Kidney (tissue), 14 donors: ENCODE results near the gene CPLX3. TPM values are rescaled to one million over a fixed set of nuclear protein-coding genes. Genes with fewer than 3 reads are reported as not detected.

Experiments
- DNase-seq, 5 donors: peaks; one replicate each; pipeline ENCODE4 v3.0.0-alpha.2; 2013 to 2020
- FAIRE-seq: peaks from 2 replicates; lab custom pipeline; 2012; peaks lifted over from hg19 to GRCh38; lab: Jason Lieb, UNC
- H3K27ac ChIP-seq, 2 donors: one replicate each; pipeline ENCODE4 v1.7.0; 2013; ENCODE audit warnings: low read depth in 2 of 2, low read length in 2 of 2, inconsistent platforms in 1 of 2
- H3K27me3 ChIP-seq: one replicate; pipeline ENCODE4 v1.7.1; 2013; ENCODE audit warnings: low read length, inconsistent platforms; ENCODE audit not compliant: control insufficient read depth, insufficient read depth
- H3K36me3 ChIP-seq, 3 donors: one replicate each; pipeline versions ENCODE4 v1.7.0 to v1.7.1; 2013; ENCODE audit warnings: low read length in 3 of 3, control low read depth in 1 of 3, inconsistent platforms in 1 of 3; ENCODE audit not compliant: insufficient read depth in 3 of 3, control insufficient read depth in 2 of 3
- H3K4me1 ChIP-seq, 3 donors: one replicate each; pipeline versions ENCODE4 v1.7.0 to v1.7.1; 2013; ENCODE audit warnings: low read length in 3 of 3, inconsistent platforms in 1 of 3, low read depth in 1 of 3; ENCODE audit not compliant: control insufficient read depth in 2 of 3, insufficient read depth in 2 of 3
- H3K4me3 ChIP-seq, 3 donors: one replicate each; pipeline versions ENCODE4 v1.7.0 to v1.8.1; 2013; ENCODE audit warnings: low read length in 3 of 3, control low read depth in 1 of 3, inconsistent platforms in 1 of 3
- H3K9ac ChIP-seq, 3 donors: one replicate each; pipeline versions ENCODE4 v1.7.0 to v1.7.1; 2013; ENCODE audit warnings: low read length in 3 of 3, control low read depth in 1 of 3, inconsistent platforms in 1 of 3
- H3K9me3 ChIP-seq, 3 donors: one replicate each; pipeline versions ENCODE4 v1.7.0 to v1.7.1; 2013; ENCODE audit warnings: low read length in 3 of 3, control low read depth in 1 of 3, inconsistent platforms in 1 of 3; ENCODE audit not compliant: control insufficient read depth in 2 of 3, insufficient read depth in 1 of 3
- intact Hi-C: fragments of 100-400 bp; cut with DNase I; formaldehyde crosslinking; loops from one replicate; pipeline ENCODE4 v1.11.1; 2022
- polyA plus RNA-seq: library from polyadenylated mRNA; stranded (reverse); fragments of 350-450 nt; fragmentation: Illumina TruSeq; extraction: RNeasy Lipid Tissue Mini Kit (QIAGEN cat#74804); gene quantifications from one replicate; pipeline ENCODE4 v1.2.3, GENCODE V29; 2014; ENCODE audit warnings: low read depth, low replicate concordance; ENCODE audit not compliant: insufficient read depth
- total RNA-seq: library from RNA; stranded (reverse); fragmentation: NEBNext Ultra II Directional; extraction: Animal tissue kit (Norgen Biotek cat#: 25700); gene quantifications from one replicate; pipeline ENCODE4 v1.2.1, GENCODE V29; 2021
- TF ChIP-seq, protein P1 (sequence below): IDR thresholded peaks from 3 replicates; pipeline ENCODE4 v1.5.1; 2012; ENCODE audit warnings: mild to moderate bottlenecking, moderate library complexity, borderline replicate concordance; ENCODE audit not compliant: insufficient read depth; ENCODE audit errors: extremely low read depth
- donor health status: control.
- donor health status: control.
- donor health status: control.
- donor health status: control.
- donor health status: control.
- donor health status: DM: yes; HTN: yes; CAD: no.
- donor health status: Normal renal cell carcinoma (clear cell type).

CPLX3 gene
- total and polyA plus RNA-seq, 2 donors from 2014 or later = not detected

DNA sequence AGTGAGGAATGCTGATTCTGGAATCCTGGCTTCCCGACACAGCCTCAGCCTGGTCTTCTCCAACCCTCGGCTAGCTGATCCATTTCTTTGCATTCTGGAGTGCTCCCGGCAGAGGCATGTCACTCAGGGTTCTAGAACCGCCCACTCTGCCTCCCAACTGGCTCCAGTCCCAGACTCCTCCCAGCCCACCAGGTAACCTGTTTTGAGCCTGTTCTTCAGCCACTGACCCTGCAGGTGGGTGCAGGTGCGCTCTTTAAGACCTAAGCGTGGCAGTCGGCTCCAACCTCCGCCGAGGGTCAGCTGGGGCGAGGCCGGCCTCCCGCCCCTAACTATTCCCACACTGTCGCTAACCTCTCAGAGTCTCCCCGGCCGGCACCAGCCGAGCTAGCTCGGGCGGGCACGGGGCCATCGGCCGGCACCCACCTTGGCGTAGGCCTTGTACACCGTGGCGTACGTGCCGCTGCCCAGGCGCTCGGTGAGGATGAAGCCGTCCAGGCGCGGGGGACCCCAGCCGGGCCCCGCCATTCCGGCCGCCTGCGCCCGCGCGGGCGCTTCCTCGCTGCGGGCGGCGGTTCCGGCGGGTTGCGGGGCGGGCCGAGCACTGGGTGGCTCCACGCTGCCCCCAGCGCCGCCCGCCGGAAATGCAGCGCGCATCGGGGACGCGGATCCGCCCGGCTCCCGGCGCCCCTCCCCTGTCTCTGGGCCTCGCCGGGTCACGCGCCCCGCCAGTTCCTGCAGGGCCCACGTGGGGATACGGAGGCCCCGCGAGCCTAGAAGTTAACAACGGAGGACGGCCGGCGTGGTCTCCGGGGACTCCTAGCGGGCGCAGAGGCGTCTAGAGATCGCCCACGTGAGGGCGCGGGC, 16.4 kb downstream of the CPLX3 start, which contains the start of gene ULK3:
Gene ULK3 (minus strand): TSS at position 576 of the 864 bp plus-strand sequence. CDS start 51 bp downstream, at position 525.
- TF ChIP-seq, protein P1, sequence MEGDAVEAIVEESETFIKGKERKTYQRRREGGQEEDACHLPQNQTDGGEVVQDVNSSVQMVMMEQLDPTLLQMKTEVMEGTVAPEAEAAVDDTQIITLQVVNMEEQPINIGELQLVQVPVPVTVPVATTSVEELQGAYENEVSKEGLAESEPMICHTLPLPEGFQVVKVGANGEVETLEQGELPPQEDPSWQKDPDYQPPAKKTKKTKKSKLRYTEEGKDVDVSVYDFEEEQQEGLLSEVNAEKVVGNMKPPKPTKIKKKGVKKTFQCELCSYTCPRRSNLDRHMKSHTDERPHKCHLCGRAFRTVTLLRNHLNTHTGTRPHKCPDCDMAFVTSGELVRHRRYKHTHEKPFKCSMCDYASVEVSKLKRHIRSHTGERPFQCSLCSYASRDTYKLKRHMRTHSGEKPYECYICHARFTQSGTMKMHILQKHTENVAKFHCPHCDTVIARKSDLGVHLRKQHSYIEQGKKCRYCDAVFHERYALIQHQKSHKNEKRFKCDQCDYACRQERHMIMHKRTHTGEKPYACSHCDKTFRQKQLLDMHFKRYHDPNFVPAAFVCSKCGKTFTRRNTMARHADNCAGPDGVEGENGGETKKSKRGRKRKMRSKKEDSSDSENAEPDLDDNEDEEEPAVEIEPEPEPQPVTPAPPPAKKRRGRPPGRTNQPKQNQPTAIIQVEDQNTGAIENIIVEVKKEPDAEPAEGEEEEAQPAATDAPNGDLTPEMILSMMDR = peak; percentile 65
- Histone ChIP-seq H3K9me3 (no peaks in the 10 kb centered on the region), H3K27ac (peak within 1 kb of the TSS; percentile 86 to 94), H3K4me3 (peak within 1 kb of the TSS; percentile 73 to 92 (median 83)), H3K36me3 (peaks cover 0 to 26% (median 10%) of the 10 kb centered on the region in 3 donors), H3K27me3 (no peaks in the 10 kb centered on the region), H3K4me1 (peaks cover 0 to 34% (median 16%) of the 10 kb centered on the region in 3 donors), H3K9ac (peak within 1 kb of the TSS; percentile 49 to 87 (median 65))
- DNase-seq (peak; percentile 91 to 96 (median 95)), FAIRE-seq (no peak)
- intact Hi-C loops = no loop called here

DNA sequence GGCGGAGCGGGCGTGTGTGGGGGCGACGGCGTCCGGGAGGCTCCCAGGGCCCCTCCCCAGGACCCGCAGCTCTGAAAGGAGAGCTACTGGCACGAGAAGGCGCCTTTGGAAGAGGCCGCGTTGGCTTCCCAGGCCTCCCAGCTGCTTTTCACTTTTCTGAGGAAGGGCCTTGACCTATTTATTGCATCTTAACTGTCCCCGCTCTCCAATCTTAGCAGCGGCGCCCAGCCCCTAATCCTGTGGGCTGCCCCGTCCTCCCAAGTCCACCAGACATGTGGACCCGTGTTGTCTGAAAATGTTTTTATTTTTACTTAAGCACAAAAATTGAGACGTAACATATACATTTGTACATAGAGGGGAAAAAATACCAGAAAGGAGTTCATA, 17.0 kb downstream of the CPLX3 start:
- TF ChIP-seq, protein P1 = no peak
- no peaks in the 10 kb centered on the region for H3K27me3 ChIP-seq
- H3K4me3 ChIP-seq = peak overlapping the region in 1 of 3 donors; percentile 52
- peak overlapping the region in 2 of 3 donors; percentile 65 to 73 for H3K9ac ChIP-seq
- FAIRE-seq = no peak
- H3K4me1 ChIP-seq = peaks cover 0 to 40% (median 22%) of the 10 kb centered on the region in 3 donors
- intact Hi-C loops = no loop called here
- peak overlapping the region; percentile 79 to 89 for H3K27ac ChIP-seq
- DNase-seq = peak in 1 of 5 donors; percentile 83
- peaks cover 0 to 26% (median 10%) of the 10 kb centered on the region in 3 donors for H3K36me3 ChIP-seq
- H3K9me3 ChIP-seq = no peaks in the 10 kb centered on the region

DNA sequence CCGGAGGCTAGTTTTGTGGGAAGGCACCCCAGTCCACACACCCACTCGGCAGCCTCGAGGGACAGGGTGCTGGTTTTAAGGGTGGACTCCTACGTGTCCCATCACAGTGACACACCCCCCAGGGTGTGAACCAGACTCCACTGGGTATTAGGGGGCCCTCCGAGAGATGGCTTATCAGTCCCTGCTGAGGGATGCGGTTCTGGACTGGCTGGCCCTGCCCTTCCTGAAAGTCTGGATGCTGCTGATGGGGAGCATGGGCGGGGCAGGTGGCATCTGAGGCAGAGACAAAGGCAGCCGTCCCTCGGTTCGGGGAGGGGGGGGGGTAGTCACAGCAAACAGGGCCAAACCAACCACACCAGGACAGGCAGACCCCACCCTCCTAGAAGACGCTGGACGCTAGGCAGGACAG, 17.5 kb downstream of the CPLX3 start:
- FAIRE-seq = no peak
- peak overlapping the region in 1 of 3 donors; percentile 73 for H3K9ac ChIP-seq

More for the DNA sequence above, 17.5 kb downstream of the CPLX3 start:
- peaks cover 0 to 43% (median 26%) of the 10 kb centered on the region in 3 donors for H3K4me1 ChIP-seq
- H3K27ac ChIP-seq = peak overlapping the region; percentile 79 to 89
- TF ChIP-seq, protein P1 = no peak
- no peaks in the 10 kb centered on the region for H3K9me3 ChIP-seq
- intact Hi-C loops = no loop called here
- DNase-seq = peak in 2 of 5 donors; percentile 70 to 71
- no peaks in the 10 kb centered on the region for H3K27me3 ChIP-seq
- no peak overlapping the region for H3K4me3 ChIP-seq
- peaks cover 0 to 26% (median 10%) of the 10 kb centered on the region in 3 donors for H3K36me3 ChIP-seq
